ENCODE measurements around the gene ADCY5. TPM values are rescaled to one million over a fixed set of nuclear protein-coding genes. Genes with fewer than 3 reads are reported as not detected.
A peak's percentile ranks its signal among the peaks of the same experiment; 100 is the strongest.

ADCY5 gene
- total and polyA plus RNA-seq, 4 donors = 29.5 to 56.7 (median 41.7) TPM

- H3K27ac ChIP-seq (ENCODE audit: low read depth, low read length) = peak overlapping the region; percentile 40
- H3K36me3 ChIP-seq (ENCODE audit: control insufficient read depth, insufficient read depth, low read length) = peaks cover 7% of the 10 kb centered on the region
- no peaks in the 10 kb centered on the region for H3K27me3 ChIP-seq (ENCODE audit: control insufficient read depth, insufficient read depth, low read length)
- H3K9me3 ChIP-seq (ENCODE audit: control insufficient read depth, insufficient read depth, low read length) = no peaks in the 10 kb centered on the region
- 73% methylated on average over 3 of the region's 3 CpGs for WGBS (ENCODE audit: insufficient coverage)
- no peak overlapping the region for H3K4me3 ChIP-seq (ENCODE audit: low read depth, low read length)
- DNase-seq (ENCODE audit: low read depth in 4 of 6, low spot score in 6 of 6) = peak in 1 of 6 donors; percentile 74
- peaks cover 23% of the 10 kb centered on the region for H3K4me1 ChIP-seq (ENCODE audit: control insufficient read depth, insufficient read depth, low read length)
These were observed 44.5 kb downstream of the ADCY5 start for GRCh38 chr3:123404391-123404790.

- Histone ChIP-seq H3K27ac (ENCODE audit: low read depth, low read length) (no peak overlapping the region), H3K4me3 (ENCODE audit: low read depth, low read length) (no peak overlapping the region), H3K27me3 (ENCODE audit: control insufficient read depth, insufficient read depth, low read length) (no peaks in the 10 kb centered on the region), H3K4me1 (ENCODE audit: control insufficient read depth, insufficient read depth, low read length) (peaks cover 32% of the 10 kb centered on the region), H3K9me3 (ENCODE audit: control insufficient read depth, insufficient read depth, low read length) (no peaks in the 10 kb centered on the region), H3K36me3 (ENCODE audit: control insufficient read depth, insufficient read depth, low read length) (peaks cover 7% of the 10 kb centered on the region)
- DNase-seq (ENCODE audit: low read depth in 4 of 6, low spot score in 6 of 6) = no peak
- 91% methylated on average over 8 of the region's 11 CpGs for WGBS (ENCODE audit: insufficient coverage)
These were observed 46.9 kb downstream of the ADCY5 start for GRCh38 chr3:123401836-123402530.

DNA sequence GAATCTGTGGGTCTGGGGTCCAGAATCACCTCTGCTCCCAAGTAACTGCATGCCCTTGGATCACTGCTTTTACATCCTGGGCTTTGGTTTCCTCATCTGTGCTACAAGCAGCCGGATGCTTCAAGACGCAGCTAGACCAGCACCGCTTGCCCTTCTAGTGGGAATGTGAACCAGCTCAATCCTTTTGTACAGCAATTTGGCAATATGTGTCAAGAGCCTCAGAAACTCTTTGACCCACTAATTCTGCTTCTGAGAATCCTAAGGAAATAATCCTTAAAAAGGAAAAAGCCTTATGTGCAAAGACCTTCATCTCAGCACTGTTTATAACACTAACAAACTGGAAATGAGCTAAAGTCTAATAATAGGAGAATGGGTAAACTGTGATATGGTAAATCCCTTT lies 48.7 kb downstream of the ADCY5 start:
- Histone ChIP-seq H3K9me3 (ENCODE audit: control insufficient read depth, insufficient read depth, low read length) (no peaks in the 10 kb centered on the region), H3K4me1 (ENCODE audit: control insufficient read depth, insufficient read depth, low read length) (peaks cover 24% of the 10 kb centered on the region), H3K27me3 (ENCODE audit: control insufficient read depth, insufficient read depth, low read length) (no peaks in the 10 kb centered on the region), H3K4me3 (ENCODE audit: low read depth, low read length) (no peak overlapping the region), H3K36me3 (ENCODE audit: control insufficient read depth, insufficient read depth, low read length) (peaks cover 4% of the 10 kb centered on the region), H3K27ac (ENCODE audit: low read depth, low read length) (no peak overlapping the region)
- no peak for DNase-seq (ENCODE audit: low read depth in 4 of 6, low spot score in 6 of 6)
- WGBS (ENCODE audit: insufficient coverage) = 100% methylated on average over 3 of the region's 3 CpGs

- 81% methylated on average over 3 of the region's 6 CpGs for WGBS (ENCODE audit: insufficient coverage)
- H3K9me3 ChIP-seq (ENCODE audit: control insufficient read depth, insufficient read depth, low read length) = no peaks in the 10 kb centered on the region
- DNase-seq (ENCODE audit: low read depth in 4 of 6, low spot score in 6 of 6) = no peak
- H3K27ac ChIP-seq (ENCODE audit: low read depth, low read length) = no peak overlapping the region
- no peaks in the 10 kb centered on the region for H3K36me3 ChIP-seq (ENCODE audit: control insufficient read depth, insufficient read depth, low read length)
- H3K27me3 ChIP-seq (ENCODE audit: control insufficient read depth, insufficient read depth, low read length) = no peaks in the 10 kb centered on the region
- peaks cover 19% of the 10 kb centered on the region for H3K4me1 ChIP-seq (ENCODE audit: control insufficient read depth, insufficient read depth, low read length)
- H3K4me3 ChIP-seq (ENCODE audit: low read depth, low read length) = no peak overlapping the region
These were observed 49.2 kb downstream of the ADCY5 start for GRCh38 chr3:123399653-123400052.

GRCh38 chr3:123397921-123398785 lies 50.7 kb downstream of the ADCY5 start:
- H3K9me3 ChIP-seq (ENCODE audit: control insufficient read depth, insufficient read depth, low read length) = no peaks in the 10 kb centered on the region
- DNase-seq (ENCODE audit: low read depth in 4 of 6, low spot score in 6 of 6) = no peak
- H3K27me3 ChIP-seq (ENCODE audit: control insufficient read depth, insufficient read depth, low read length) = no peaks in the 10 kb centered on the region
- no peaks in the 10 kb centered on the region for H3K36me3 ChIP-seq (ENCODE audit: control insufficient read depth, insufficient read depth, low read length)
- no peak overlapping the region for H3K27ac ChIP-seq (ENCODE audit: low read depth, low read length)
- no peak overlapping the region for H3K4me3 ChIP-seq (ENCODE audit: low read depth, low read length)
- 56% methylated on average over 12 of the region's 13 CpGs for WGBS (ENCODE audit: insufficient coverage)
- peaks cover 14% of the 10 kb centered on the region for H3K4me1 ChIP-seq (ENCODE audit: control insufficient read depth, insufficient read depth, low read length)

DNA sequence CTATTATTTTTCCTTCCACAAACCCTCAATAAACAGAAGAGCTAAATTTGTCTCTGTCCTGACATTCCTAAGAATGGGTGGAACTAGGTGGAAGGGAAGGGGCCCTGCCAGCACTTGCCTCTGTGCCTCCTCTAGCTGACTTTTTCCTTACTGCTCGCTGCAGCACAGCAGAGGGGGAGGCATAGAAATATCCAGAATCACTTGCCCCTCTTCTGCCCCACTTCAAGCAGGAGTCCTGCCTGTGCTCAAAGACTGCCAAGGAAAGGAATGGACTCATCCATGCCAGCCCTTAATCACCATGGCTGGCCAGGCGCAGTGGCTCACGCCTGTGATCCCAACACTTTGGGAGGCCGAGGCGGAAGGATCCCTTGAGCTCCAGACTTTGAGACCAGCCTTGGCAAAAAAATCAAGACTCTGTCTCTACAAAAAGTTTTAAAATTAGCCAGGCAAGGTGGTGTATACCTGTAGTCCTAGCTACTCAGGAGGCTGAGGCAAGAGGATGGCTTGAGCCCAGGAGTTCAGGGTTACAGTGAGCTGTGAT lies 51.8 kb downstream of the ADCY5 start:
- peaks cover 11% of the 10 kb centered on the region for H3K4me1 ChIP-seq (ENCODE audit: control insufficient read depth, insufficient read depth, low read length)
- DNase-seq (ENCODE audit: low read depth in 4 of 6, low spot score in 6 of 6) = no peak
- H3K27me3 ChIP-seq (ENCODE audit: control insufficient read depth, insufficient read depth, low read length) = no peaks in the 10 kb centered on the region
- H3K4me3 ChIP-seq (ENCODE audit: low read depth, low read length) = no peak overlapping the region
- no peak overlapping the region for H3K27ac ChIP-seq (ENCODE audit: low read depth, low read length)
- 88% methylated on average over 3 of the region's 5 CpGs for WGBS (ENCODE audit: insufficient coverage)
- no peaks in the 10 kb centered on the region for H3K36me3 ChIP-seq (ENCODE audit: control insufficient read depth, insufficient read depth, low read length)
- no peaks in the 10 kb centered on the region for H3K9me3 ChIP-seq (ENCODE audit: control insufficient read depth, insufficient read depth, low read length)

GRCh38 chr3:123396171-123397049 lies 52.5 kb downstream of the ADCY5 start:
- WGBS (ENCODE audit: insufficient coverage) = 67% methylated on average over 1 of the region's 8 CpGs
- Histone ChIP-seq H3K36me3 (ENCODE audit: control insufficient read depth, insufficient read depth, low read length) (no peaks in the 10 kb centered on the region), H3K4me3 (ENCODE audit: low read depth, low read length) (no peak overlapping the region), H3K27ac (ENCODE audit: low read depth, low read length) (no peak overlapping the region), H3K9me3 (ENCODE audit: control insufficient read depth, insufficient read depth, low read length) (no peaks in the 10 kb centered on the region), H3K4me1 (ENCODE audit: control insufficient read depth, insufficient read depth, low read length) (peaks cover 16% of the 10 kb centered on the region), H3K27me3 (ENCODE audit: control insufficient read depth, insufficient read depth, low read length) (no peaks in the 10 kb centered on the region)
- DNase-seq (ENCODE audit: low read depth in 4 of 6, low spot score in 6 of 6) = peak in 1 of 6 donors; percentile 49

DNA sequence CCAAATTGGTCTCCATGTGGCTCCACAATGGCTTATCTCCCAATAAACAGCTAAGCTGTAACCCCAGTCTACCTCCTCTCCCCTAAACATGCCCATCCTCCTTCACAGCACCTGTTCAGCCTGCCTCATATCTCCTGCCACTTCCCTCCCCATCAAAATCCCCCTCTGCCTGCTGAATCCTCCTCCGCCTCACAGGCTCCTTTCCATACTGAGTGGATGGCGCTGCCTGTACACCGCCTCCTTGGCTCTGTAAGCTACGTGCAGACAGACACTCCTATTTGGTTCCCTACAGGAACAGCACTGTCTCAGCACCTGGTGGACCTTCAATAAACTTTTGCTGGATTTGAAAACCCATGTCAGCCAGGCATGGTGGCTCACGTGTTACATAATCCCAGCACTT lies 53.7 kb downstream of the ADCY5 start:
- no peak for DNase-seq (ENCODE audit: low read depth in 4 of 6, low spot score in 6 of 6)
- Histone ChIP-seq H3K27me3 (ENCODE audit: control insufficient read depth, insufficient read depth, low read length) (no peaks in the 10 kb centered on the region), H3K27ac (ENCODE audit: low read depth, low read length) (no peak overlapping the region), H3K4me1 (ENCODE audit: control insufficient read depth, insufficient read depth, low read length) (peaks cover 28% of the 10 kb centered on the region), H3K9me3 (ENCODE audit: control insufficient read depth, insufficient read depth, low read length) (no peaks in the 10 kb centered on the region), H3K4me3 (ENCODE audit: low read depth, low read length) (no peak overlapping the region), H3K36me3 (ENCODE audit: control insufficient read depth, insufficient read depth, low read length) (no peaks in the 10 kb centered on the region)
- 98% methylated on average over 5 of the region's 5 CpGs for WGBS (ENCODE audit: insufficient coverage)

- Histone ChIP-seq H3K9me3 (ENCODE audit: control insufficient read depth, insufficient read depth, low read length) (no peaks in the 10 kb centered on the region), H3K4me1 (ENCODE audit: control insufficient read depth, insufficient read depth, low read length) (peaks cover 33% of the 10 kb centered on the region), H3K27me3 (ENCODE audit: control insufficient read depth, insufficient read depth, low read length) (no peaks in the 10 kb centered on the region), H3K27ac (ENCODE audit: low read depth, low read length) (no peak overlapping the region), H3K36me3 (ENCODE audit: control insufficient read depth, insufficient read depth, low read length) (no peaks in the 10 kb centered on the region), H3K4me3 (ENCODE audit: low read depth, low read length) (no peak overlapping the region)
- no peak for DNase-seq (ENCODE audit: low read depth in 4 of 6, low spot score in 6 of 6)
- WGBS (ENCODE audit: insufficient coverage) = no CpG with 5 or more reads among the region's 5 CpGs
These were observed 54.4 kb downstream of the ADCY5 start for GRCh38 chr3:123394391-123395020.

Data from spinal cord (tissue), 10 donors.